Measurements from ENCODE around the gene PNN.
"Not testable (repeated sequence)": the region's sequence is repeated elsewhere in the genome, so short reads cannot be mapped to it uniquely, and the experiment has no call there.

Gene PNN

DNA sequence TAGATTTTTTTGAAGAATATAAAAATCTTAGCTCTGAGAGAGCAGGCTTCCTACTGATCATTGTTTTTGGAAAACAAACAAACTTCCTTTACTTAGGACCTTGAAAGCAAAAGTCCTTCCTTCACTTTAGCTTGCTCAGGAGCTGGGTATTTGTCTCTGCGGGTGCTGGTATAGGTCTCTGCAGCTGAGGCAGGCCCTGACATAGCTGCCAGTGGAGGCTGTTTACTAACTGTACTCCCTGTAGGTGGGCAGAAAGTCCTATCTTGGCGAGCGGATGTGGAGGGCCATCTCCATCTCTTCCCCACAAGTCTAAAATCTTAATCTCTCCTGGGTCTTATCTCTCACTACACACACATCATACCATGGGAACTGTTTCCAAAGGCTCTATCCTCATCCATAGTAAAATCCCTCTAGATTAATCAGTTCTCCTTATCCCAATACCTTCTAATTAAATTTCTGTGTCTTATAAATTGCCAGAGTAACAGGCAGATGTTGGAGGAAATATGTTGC is 54.6 kb downstream of the PNN start:
- DNase-seq: no peak

DNA sequence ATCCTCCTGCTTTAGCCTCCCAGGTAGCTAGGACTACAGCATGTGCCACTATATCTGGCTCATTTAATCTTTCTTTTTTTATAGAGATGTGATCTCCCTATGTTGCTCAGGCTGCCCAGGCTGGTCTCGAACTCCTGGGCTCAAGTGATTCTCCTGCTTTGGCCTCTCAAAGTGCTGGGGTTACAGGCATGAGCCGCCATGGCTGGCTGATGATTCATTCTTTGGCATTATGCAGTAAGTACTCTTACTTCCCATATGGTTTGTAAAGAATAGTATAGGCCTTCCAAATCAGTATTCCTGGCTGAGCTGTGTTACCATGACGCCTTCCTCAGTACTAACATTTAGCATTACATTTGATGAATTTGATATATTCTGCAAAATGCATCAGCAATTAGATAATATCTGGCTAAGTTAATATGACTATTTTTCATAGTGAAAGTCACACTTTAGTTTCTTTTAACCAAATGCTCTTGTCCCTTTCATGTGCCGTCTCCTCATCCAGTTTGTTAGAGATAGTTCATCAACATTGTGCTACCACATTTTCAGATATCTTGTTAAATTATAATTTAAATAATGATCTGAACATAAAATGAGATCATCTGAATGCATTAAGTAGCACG is 55.5 kb downstream of the PNN start:
- no peak for DNase-seq

DNA sequence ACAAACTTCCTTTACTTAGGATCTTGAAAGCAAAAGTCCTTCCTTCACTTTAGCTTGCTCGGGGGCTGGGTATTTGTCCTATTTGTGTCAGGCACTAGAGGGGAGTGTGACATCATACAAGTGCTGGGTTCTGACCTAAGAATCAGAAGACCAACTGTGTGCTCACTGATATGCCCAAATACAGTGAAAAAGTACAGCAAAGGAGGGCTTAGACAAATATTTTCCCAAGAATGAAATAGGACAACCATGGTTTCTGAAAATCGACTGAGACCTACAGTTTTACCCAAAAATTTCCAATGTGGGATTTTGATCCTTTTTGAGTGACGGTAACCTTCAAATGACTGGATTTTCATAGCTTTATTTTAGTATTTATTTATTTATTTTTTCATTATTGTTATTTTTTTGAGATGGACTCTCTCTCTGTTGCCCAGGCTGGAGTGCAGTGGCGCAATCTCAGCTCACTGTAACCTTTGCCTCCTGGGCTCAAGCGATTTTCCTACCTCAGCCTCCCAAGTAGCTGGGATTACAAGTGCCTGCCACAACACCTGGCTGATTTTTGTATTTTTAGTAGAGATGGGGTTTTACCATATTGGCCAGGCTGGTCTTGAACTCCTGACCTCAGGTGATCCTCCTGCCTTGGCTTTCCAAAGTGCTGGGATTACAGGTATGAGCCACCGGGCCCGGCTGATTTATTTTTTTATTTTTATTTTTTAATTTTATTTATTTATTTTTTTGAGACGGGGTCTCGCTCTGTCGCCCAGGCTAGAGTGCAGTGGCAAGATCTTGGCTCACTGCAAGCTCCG is 56.9 kb downstream of the PNN start:
- DNase-seq: not testable (repeated sequence)
